D341Med (cell line): Measurements from ENCODE around the gene OR6B2.
"Not testable (repeated sequence)": the region's sequence is repeated elsewhere in the genome, so short reads cannot be mapped to it uniquely, and the experiment has no call there.

ENCODE experiments used
- DNase-seq: peaks from one replicate; pipeline ENCODE4 v3.0.0; 2012; ENCODE audit warnings: low spot score

OR6B2 gene

GRCh38 chr2:240030379-240031094 is at the start of gene OR6B2:
TSS of gene OR6B2 (minus strand) at chr2:240030429. CDS start at chr2:240030429, 0 bp downstream.
- no peak for DNase-seq

GRCh38 chr2:240078631-240079030 is 48.4 kb upstream of the OR6B2 start:
- DNase-seq, result no peak

- DNase-seq, result no peak
Observed at GRCh38 chr2:240077442-240077841, 47.2 kb upstream of the OR6B2 start.

- DNase-seq, result no peak
Observed at GRCh38 chr2:240074545-240074944, 44.3 kb upstream of the OR6B2 start.

GRCh38 chr2:240070907-240071306 is 40.7 kb upstream of the OR6B2 start:
- DNase-seq, result no peak

GRCh38 chr2:240069829-240070228 is 39.6 kb upstream of the OR6B2 start:
- no peak for DNase-seq

GRCh38 chr2:240068193-240068592 is 38.0 kb upstream of the OR6B2 start:
- no peak for DNase-seq

GRCh38 chr2:240066489-240066888 is 36.3 kb upstream of the OR6B2 start:
- DNase-seq, result no peak

- no peak for DNase-seq
Observed at GRCh38 chr2:240064898-240065297, 34.7 kb upstream of the OR6B2 start.

GRCh38 chr2:240060977-240061591 is 30.9 kb upstream of the OR6B2 start:
- peak; percentile 55 for DNase-seq

- no peak for DNase-seq
Observed at GRCh38 chr2:240056678-240057077, 26.4 kb upstream of the OR6B2 start.

GRCh38 chr2:240055177-240055917 is 25.1 kb upstream of the OR6B2 start:
- DNase-seq, result no peak

- no peak for DNase-seq
Observed at GRCh38 chr2:240053173-240054155, 23.2 kb upstream of the OR6B2 start, which contains the start of gene OR6B3. TSS of gene OR6B3 (minus strand) at chr2:240053521.

- no peak for DNase-seq
Observed at GRCh38 chr2:240052524-240052923, 22.3 kb upstream of the OR6B2 start.

GRCh38 chr2:240051697-240052096 is 21.5 kb upstream of the OR6B2 start:
- DNase-seq, result no peak

- no peak for DNase-seq
Observed at GRCh38 chr2:240050278-240050677, 20.0 kb upstream of the OR6B2 start.

GRCh38 chr2:240048237-240048636 is 18.0 kb upstream of the OR6B2 start:
- DNase-seq, result no peak

GRCh38 chr2:240045098-240045497 is 14.9 kb upstream of the OR6B2 start:
- DNase-seq, result no peak

GRCh38 chr2:240044096-240044495 is 13.9 kb upstream of the OR6B2 start:
- DNase-seq, result not testable (repeated sequence)

- no peak for DNase-seq
Observed at GRCh38 chr2:240043279-240043989, 13.2 kb upstream of the OR6B2 start.

GRCh38 chr2:240042740-240043139 is 12.5 kb upstream of the OR6B2 start:
- no peak for DNase-seq
